ENCODE results near the gene MACROD1.

DNA sequence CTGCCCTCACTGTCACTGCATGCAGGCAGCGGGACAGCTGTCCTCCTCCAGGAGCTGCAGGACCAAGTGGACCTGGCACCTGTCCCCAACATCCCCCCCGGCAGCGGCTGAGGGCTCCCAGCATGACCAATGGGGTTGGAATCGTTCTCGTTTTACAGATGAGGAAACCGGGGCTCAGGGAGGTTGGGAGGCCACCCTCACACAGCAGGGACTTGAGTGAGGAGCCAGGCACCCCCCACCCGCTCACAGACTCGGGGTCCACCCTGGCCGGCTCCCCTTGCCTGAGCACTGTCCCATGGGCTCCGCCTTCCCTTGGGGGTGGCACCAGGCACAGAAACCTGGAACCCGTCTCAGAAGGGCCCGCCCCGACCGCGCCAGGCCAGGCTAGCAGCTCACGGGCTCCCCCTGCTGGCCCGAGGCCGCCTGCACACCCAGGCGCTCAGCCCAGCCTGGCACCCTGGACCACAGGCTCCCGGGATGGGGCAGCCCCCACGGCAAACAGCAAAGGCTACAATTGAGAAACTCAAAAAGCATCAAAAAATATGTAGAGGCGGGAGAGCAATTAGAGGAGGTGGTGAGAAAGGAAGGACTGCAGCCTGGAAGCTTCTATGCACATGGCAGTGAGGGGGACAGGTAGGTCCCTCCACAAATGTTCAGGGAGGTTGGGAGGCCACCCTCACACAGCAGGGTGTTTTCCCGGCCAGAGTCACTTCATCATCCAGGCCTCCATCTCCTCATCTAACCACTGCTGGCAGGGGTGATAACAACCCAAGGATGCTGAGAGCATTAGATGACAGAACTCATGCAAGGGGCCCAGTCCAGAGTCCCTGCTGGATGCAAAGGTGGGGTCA, 12.8 kb downstream of the MACROD1 start:
- TF ChIP-seq TAF1 (IDR thresholded peaks at IDR 0.05; ENCODE audit: low read depth, low read length) = no peak
- no peak for TF ChIP-seq POLR2A (IDR thresholded peaks at IDR 0.05; ENCODE audit: low read depth, low read length)
- no peak for TF ChIP-seq POLR2AphosphoS5 (IDR thresholded peaks at IDR 0.05; ENCODE audit: low read depth, low read length)
